ENCODE data around the gene SLC36A1. TPM values are rescaled to one million over a fixed set of nuclear protein-coding genes. Genes with fewer than 3 reads are reported as not detected.
A peak's percentile ranks its signal among the peaks of the same experiment; 100 is the strongest.
"Not testable (repeated sequence)": the region's sequence is repeated elsewhere in the genome, so short reads cannot be mapped to it uniquely, and the experiment has no call there.

SLC36A1 gene
- total RNA-seq, 1 experiment from 2014 or later, result 11.0 TPM

- POLR2A ChIA-PET (ENCODE audit: unreplicated experiment), result no interaction called here
- H3K9me2 ChIP-seq (ENCODE audit: insufficient read depth), result no peaks in the 10 kb centered on the region
- no TSS peak for BruUV-seq (replicated peaks)
- no peaks in the 10 kb centered on the region for H3K36me3 ChIP-seq (ENCODE audit: low read depth)
- intact Hi-C loops (cut with micrococcal nuclease; ENCODE audit: unreplicated experiment), result no loop called here
- no peaks in the 10 kb centered on the region for H3K27me3 ChIP-seq (ENCODE audit: insufficient read depth, low read depth)
- no peak for DNase-seq
- H3K27ac ChIP-seq, result no peak overlapping the region
- H3K4me3 ChIP-seq, result no peak overlapping the region
- no peaks in the 10 kb centered on the region for H3K79me2 ChIP-seq (ENCODE audit: low read depth)
- TF ChIP-seq CTCF (conservative IDR thresholded peaks at IDR 0.05), result no peak
- H3F3A ChIP-seq (ENCODE audit: insufficient read depth, low read depth), result no peaks in the 10 kb centered on the region
- CTCF ChIA-PET, result interaction anchor here (1.5 kb wide), 1 partner anchor 154 kb away, joined by 5 read pairs; no protein-coding TSS in a partner anchor
- H3K4me2 ChIP-seq, result no peak overlapping the region
- no peak overlapping the region for H2AFZ ChIP-seq
- H3K9me3 ChIP-seq (ENCODE audit: insufficient read depth, low read depth), result no peaks in the 10 kb centered on the region
- no peaks in the 10 kb centered on the region for H3K4me1 ChIP-seq (replicated peaks; ENCODE audit: insufficient read depth)
- no peaks in the 10 kb centered on the region for H4K20me1 ChIP-seq (ENCODE audit: insufficient read depth)
Measured at GRCh38 chr5:151498395-151499155, 51.2 kb downstream of the SLC36A1 start.

- POLR2A ChIA-PET (ENCODE audit: unreplicated experiment), result no interaction called here
Measured at GRCh38 chr5:151499501-151500035, 52.2 kb downstream of the SLC36A1 start.

GRCh38 chr5:151504006-151504405 lies 56.6 kb downstream of the SLC36A1 start:
- peaks cover 15% of the 10 kb centered on the region for H3K4me1 ChIP-seq (replicated peaks; ENCODE audit: insufficient read depth)
- intact Hi-C loops (cut with micrococcal nuclease; ENCODE audit: unreplicated experiment), result no loop called here
- TF ChIP-seq CTCF (conservative IDR thresholded peaks at IDR 0.05) (no peak), EZH2 (IDR thresholded peaks at IDR 0.05; ENCODE audit: low read depth) (no peak)
- H3K9me3 ChIP-seq (ENCODE audit: insufficient read depth, low read depth), result no peaks in the 10 kb centered on the region
- peaks cover 8% of the 10 kb centered on the region for H3F3A ChIP-seq (ENCODE audit: insufficient read depth, low read depth)
- no peak overlapping the region for H3K27ac ChIP-seq
- no peaks in the 10 kb centered on the region for H3K36me3 ChIP-seq (ENCODE audit: low read depth)
- no peak overlapping the region for H3K4me2 ChIP-seq
- no peak for DNase-seq
- BruUV-seq (replicated peaks), result no TSS peak
- POLR2A ChIA-PET (ENCODE audit: unreplicated experiment), result no interaction called here
- H4K20me1 ChIP-seq (ENCODE audit: insufficient read depth), result no peaks in the 10 kb centered on the region
- CTCF ChIA-PET, result interaction anchor here (0.6 to 0.7 kb wide), 2 partner anchors 237 to 384 kb away, joined by 3 to 4 read pairs; no protein-coding TSS in a partner anchor
- no peaks in the 10 kb centered on the region for H3K9me2 ChIP-seq (ENCODE audit: insufficient read depth)
- no peak overlapping the region for H3K4me3 ChIP-seq
- no peaks in the 10 kb centered on the region for H3K27me3 ChIP-seq (ENCODE audit: insufficient read depth, low read depth)
- no peaks in the 10 kb centered on the region for H3K79me2 ChIP-seq (ENCODE audit: low read depth)
- no peak overlapping the region for H2AFZ ChIP-seq

More at GRCh38 chr5:151499501-151500035, 52.2 kb downstream of the SLC36A1 start:
- Histone ChIP-seq H3K9me2 (ENCODE audit: insufficient read depth) (no peaks in the 10 kb centered on the region), H3K4me2 (no peak overlapping the region), H2AFZ (no peak overlapping the region), H3K27ac (no peak overlapping the region), H3K27me3 (ENCODE audit: insufficient read depth, low read depth) (no peaks in the 10 kb centered on the region), H3K36me3 (ENCODE audit: low read depth) (no peaks in the 10 kb centered on the region), H3K4me3 (no peak overlapping the region), H3K9me3 (ENCODE audit: insufficient read depth, low read depth) (no peaks in the 10 kb centered on the region), H4K20me1 (ENCODE audit: insufficient read depth) (no peaks in the 10 kb centered on the region), H3K4me1 (replicated peaks; ENCODE audit: insufficient read depth) (no peaks in the 10 kb centered on the region), H3F3A (ENCODE audit: insufficient read depth, low read depth) (no peaks in the 10 kb centered on the region), H3K79me2 (ENCODE audit: low read depth) (no peaks in the 10 kb centered on the region)
- TF ChIP-seq EZH2 (IDR thresholded peaks at IDR 0.05; ENCODE audit: low read depth) (no peak), CTCF (conservative IDR thresholded peaks at IDR 0.05) (no peak)
- CTCF ChIA-PET, result interaction anchor here (1.5 kb wide), 1 partner anchor 153 kb away, joined by 5 read pairs; no protein-coding TSS in a partner anchor
- no peak for DNase-seq
- no TSS peak for BruUV-seq (replicated peaks)
- intact Hi-C loops (cut with micrococcal nuclease; ENCODE audit: unreplicated experiment), result loop anchor here (1.0 to 2.0 kb wide), 3 partner anchors 52 to 497 kb away; partner anchors contain the start of gene SLC36A1

GRCh38 chr5:151508308-151508707 lies 60.9 kb downstream of the SLC36A1 start:
- intact Hi-C loops (cut with micrococcal nuclease; ENCODE audit: unreplicated experiment), result loop anchor here (5.0 kb wide), 1 partner anchor 239 kb away; no protein-coding TSS in a partner anchor
- H3K79me2 ChIP-seq (ENCODE audit: low read depth); H3K27me3 ChIP-seq (ENCODE audit: insufficient read depth, low read depth); H3F3A ChIP-seq (ENCODE audit: insufficient read depth, low read depth); BruUV-seq (replicated peaks); H4K20me1 ChIP-seq (ENCODE audit: insufficient read depth); H3K36me3 ChIP-seq (ENCODE audit: low read depth); POLR2A ChIA-PET (ENCODE audit: unreplicated experiment); H3K4me3 ChIP-seq; DNase-seq; H3K9me3 ChIP-seq (ENCODE audit: insufficient read depth, low read depth); H3K9me2 ChIP-seq (ENCODE audit: insufficient read depth): not testable (repeated sequence)
- Histone ChIP-seq H2AFZ (peak overlapping the region; percentile 44; the same call in 1 of the 2 replicates), H3K4me1 (replicated peaks; ENCODE audit: insufficient read depth) (peaks cover 20% of the 10 kb centered on the region), H3K4me2 (peak overlapping the region; percentile 53), H3K27ac (0 out of 2 replicates have a peak overlapping the region, but pooled peaks have one; percentile 37)
- CTCF ChIA-PET, result interaction anchor here (1.6 to 2.1 kb wide), 2 partner anchors 12 to 144 kb away, joined by 8 to 10 read pairs; no protein-coding TSS in a partner anchor
